Measurements from ENCODE around the gene ZC3H4.

Gene ZC3H4

DNA sequence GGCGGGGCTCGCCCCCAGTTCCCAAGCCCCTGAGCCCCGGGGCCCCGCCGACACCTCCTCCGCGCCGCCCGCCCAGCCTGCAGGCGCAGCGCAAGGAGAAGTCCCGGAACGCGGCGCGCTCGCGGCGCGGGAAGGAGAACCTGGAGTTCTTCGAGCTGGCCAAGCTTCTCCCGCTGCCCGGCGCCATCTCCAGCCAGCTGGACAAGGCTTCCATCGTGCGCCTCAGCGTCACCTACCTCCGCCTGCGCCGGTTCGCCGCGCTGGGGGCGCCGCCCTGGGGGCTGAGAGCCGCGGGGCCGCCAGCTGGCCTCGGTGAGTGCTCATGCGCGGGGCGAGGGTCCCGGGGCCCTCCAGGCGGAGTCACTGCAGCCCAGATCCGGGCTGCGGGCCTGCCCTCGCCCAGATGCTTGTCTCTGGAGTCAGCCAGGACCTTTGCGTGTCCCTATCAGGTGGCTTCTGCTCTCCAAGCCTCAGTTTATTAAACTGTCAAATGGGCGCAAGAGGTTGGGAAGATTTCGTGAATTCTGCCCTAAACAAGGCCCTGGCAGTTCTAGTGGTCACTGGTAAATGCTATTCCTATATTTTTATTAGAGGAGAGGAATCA, 91.9 kb downstream of the ZC3H4 start:
- no peak for DNase-seq (ENCODE audit: low read depth in 2 of 2)

DNA sequence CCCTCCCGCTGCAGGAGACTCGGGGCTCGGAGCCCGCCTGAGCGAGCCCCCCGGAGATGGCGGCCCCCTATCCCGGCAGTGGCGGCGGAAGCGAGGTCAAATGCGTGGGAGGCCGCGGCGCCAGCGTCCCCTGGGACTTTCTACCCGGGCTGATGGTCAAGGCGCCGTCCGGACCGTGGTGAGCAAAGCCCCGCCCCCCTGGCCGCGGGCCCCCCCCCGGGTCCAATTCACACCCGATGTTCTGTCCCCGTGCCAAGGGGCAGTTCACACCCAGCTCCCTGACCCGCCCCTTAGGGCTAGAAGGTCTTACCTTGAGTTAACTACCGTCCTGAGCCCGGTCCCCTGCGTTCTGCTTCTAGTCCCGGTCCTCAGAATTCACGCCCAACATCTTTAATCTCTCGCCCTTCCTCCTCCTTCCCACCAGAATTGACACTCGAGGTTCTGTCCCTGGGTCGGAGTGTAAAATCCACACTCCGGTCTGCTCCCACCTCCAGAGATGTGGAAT, 92.5 kb downstream of the ZC3H4 start:
- DNase-seq (ENCODE audit: low read depth in 2 of 2), result no peak

DNA sequence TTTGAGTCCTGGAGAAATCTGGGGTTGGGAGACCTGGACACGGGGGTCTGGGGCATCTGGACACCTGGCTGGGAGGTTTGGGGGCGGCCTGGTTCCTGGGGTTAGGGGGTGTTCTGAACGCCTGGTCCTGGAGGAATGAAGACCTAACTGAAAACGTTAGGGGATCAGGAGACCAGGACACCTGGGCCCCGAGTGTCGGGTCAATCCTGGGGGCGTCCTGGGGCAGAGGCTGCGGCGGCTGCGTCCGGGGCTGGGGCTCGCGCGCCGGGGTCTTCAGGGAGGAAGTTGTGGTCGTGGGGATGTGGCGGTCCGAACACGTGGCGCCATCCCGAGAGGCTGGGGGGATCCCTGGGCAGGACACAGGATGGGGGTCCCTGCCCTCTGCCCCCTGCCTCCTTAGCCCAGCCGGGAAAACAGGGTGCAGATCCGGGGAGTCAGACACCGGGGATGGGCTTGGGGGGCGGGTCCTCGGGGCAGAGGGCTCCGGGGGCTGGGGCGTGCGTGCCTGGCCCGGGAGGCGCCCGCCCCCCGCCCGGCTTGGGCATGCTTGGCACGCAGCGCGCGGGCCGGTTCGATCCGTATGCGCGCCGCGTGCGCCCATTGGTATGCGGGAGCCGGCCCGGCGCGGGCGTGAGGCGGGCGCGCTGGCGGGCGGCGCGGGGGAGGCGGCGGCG, 93.3 kb downstream of the ZC3H4 start:
- DNase-seq (ENCODE audit: low read depth in 2 of 2), result no peak

DNA sequence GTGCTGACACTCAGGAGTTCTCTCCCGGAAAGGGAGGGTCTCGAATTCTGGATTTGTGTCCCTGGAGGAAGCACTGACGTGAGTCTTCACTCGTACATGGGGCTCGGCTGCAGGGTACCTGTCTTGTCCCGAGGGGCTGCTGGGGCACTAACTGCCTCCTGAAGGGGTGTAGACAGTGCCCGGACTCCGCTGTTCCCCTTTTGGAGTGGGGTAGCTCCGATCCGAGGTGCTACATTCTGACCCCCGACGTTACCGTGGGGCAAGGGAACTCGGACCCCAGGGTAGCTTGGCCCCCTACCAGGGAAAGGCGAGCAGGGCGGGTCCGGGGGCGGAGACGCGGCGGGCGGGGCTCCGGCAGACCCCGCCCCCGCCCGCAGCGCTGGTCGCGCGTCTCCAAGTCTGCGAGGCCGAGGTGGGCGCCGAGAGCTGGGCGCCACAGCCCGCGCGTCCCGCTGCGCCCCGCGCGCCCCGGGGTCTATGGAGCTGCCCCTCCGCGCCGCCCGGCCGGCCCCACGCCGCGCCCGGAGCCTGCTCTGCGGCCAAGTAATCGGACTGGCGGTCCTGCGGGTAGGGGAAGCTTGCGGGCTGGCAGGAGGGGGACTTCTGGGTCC, 94.0 kb downstream of the ZC3H4 start, which contains the start of gene NPAS1:
TSS of gene NPAS1 (plus strand) at position 407 of the 611 bp plus-strand sequence. CDS start 1,211 bp downstream, outside the sequence.
- DNase-seq (ENCODE audit: low read depth in 2 of 2), result no peak

DNA sequence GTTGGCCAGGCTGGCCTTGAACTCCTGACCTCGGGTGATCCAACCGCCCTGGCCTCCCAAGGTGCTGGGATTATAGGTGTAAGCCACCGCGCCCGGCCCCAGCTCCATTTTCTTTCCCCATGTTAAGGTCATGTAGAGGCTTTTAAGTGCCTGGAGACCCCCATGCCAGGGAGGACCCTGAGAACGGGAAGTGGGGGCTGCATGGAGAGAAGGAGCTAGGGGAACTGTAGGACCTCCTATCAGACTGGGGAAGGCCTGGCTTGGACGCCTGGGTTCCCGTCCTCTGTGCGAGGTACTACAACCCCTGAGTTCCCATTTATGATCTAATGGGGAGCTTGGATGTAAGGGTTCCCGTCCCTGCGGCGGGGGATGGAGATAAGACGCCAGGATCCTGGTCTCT, 94.7 kb downstream of the ZC3H4 start:
- no peak for DNase-seq (ENCODE audit: low read depth in 2 of 2)

Measured in stimulated activated CD8-positive, alpha-beta memory T cell treated with anti-CD3 and anti-CD28 coated beads, Interleukin-15, amount 100 ng/mL, for 4 hours (primary cell).